SW 1271 (cell line): ENCODE data around the gene BRD4.
"Not testable (repeated sequence)": the region's sequence is repeated elsewhere in the genome, so short reads cannot be mapped to it uniquely, and the experiment has no call there.

Experiments used
- DNase-seq, 2 experiments: peaks; one replicate each; lab custom pipeline; 2025; lab: John Stamatoyannopoulos, UW

BRD4 gene

DNA sequence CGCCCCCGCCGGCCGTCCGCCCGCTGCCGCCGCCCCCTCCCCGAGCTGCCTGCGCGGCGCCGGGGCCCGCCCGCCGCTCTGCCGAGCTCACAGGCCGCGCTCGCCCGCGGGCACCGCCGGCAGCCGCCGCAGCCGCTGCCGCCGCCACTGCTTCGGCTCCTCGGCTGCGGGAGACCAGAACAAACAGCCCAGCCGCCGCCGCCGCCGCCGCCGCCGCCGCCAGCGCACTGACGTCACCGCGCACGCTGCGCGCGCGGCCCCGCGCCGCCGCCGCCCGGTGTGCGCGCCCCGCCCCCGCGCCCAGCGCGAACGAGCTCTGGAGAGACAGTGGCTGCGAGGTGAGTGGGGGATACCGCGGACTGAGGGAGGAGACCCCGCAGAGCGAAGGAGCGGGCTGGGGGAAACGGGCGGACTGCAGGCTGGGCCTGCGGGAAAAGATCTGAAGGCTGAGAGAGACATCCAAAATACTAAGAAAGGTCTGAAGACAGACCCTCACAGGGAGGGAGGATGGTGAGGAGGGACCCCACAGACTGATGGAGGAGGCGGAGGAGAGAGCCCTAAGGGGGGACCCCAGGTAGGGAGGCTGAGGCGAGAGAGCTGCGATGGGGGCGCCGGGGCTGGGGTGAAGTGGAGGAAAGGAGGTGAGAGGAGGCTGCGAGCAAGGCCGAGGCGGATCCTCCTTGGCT is at the start of gene BRD4:
TSS of gene BRD4 (minus strand) at position 229 of the 686 bp plus-strand sequence. CDS start 59,440 bp downstream, outside the sequence.
- DNase-seq: peak in 1 of 2 experiments; percentile 40

DNA sequence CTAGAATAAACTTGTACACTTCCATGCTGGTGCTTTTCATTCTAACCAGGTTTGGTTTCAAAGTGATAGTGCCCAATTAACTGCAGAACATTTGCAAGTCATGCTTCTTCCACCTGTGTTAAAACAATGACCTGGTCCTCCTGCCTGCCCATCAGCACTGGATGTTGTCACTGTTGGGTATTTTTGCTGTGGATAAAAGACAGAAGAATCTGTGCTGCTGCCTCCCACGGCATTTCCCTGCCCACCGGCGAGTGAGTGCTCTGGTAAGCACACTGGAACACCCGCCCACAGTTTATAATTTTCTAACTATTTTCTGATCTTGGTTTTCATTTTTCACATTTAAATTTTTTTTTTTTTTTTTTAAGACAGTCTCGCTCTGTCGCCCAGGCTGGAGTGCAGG is 49.5 kb upstream of the BRD4 start:
- no peak for DNase-seq

- DNase-seq: no peak
Observed at GRCh38 chr19:15381429-15381828, 49.1 kb upstream of the BRD4 start.

DNA sequence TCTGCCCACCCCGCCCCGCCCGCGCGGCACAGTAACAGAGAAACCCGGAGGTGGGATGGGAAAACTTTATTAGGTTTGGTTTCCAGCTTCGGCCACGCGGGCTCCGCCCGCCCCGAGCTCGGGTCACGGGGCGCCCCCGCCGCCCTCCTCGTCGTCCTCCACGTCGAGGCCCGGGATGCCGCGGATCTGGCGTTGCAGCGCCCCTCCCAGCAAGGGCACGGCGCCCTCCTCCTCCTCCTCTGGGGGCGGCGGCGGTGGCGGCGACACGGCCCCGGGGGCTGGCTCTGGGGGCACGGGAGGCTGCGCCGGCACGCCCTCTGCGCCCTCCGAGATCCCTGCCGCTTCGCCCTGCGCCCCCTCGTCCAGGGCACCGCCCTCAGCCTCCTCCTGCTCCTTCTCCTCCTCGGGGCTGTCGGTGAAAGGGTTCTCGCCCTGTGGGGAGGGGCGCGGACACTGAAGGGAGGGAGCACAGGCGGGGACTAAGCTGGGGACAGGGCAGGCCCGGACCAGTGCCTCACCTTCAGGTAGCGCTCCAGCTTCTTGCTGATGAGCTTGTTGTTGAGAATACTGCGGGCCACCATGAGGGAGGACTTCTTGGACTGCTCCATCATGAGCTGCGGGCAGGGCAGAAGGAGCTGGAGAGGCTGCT is 47.8 kb upstream of the BRD4 start:
- peak; percentile 37 to 64 for DNase-seq

GRCh38 chr19:15379083-15379998 is 47.0 kb upstream of the BRD4 start, which contains the start of gene AKAP8:
TSS of gene AKAP8 (minus strand) at chr19:15379787. CDS start at chr19:15379731, 56 bp downstream.
- DNase-seq: peak; percentile 91 to 94

- peak in 1 of 2 experiments; percentile 50 for DNase-seq
Observed at GRCh38 chr19:15378534-15379082, 46.3 kb upstream of the BRD4 start.

DNA sequence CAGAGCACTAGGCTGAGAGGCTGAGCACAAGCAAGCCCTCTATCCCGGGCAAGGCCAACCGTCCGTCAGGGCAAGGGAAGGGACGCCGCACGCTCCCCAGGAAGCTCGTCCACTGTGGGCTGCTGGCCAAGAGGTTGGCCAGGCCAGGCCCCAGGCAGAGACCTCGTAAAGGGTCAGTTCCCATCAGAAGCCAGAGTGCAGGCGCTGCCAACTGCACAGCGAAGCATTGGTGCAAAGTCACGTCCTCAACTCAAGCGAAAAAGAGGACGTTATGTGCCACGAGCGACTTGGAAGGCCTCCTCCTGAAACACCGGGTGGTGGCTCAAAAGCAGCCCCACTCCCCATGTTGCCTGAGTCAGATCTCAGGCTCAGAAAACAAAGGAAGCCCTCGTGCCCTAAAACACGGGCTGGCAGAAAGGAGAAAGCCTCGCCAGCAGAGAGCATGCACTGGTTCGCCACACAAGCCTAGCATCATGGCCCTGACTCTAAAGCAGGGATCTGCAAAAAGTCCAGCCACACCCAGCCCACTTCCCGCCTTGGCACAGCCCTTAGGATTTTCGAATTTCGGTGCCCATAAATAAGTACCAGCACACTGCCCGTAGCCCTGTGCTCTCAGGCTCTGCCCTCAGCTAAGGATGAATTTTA is 42.6 kb upstream of the BRD4 start:
- no peak for DNase-seq

DNA sequence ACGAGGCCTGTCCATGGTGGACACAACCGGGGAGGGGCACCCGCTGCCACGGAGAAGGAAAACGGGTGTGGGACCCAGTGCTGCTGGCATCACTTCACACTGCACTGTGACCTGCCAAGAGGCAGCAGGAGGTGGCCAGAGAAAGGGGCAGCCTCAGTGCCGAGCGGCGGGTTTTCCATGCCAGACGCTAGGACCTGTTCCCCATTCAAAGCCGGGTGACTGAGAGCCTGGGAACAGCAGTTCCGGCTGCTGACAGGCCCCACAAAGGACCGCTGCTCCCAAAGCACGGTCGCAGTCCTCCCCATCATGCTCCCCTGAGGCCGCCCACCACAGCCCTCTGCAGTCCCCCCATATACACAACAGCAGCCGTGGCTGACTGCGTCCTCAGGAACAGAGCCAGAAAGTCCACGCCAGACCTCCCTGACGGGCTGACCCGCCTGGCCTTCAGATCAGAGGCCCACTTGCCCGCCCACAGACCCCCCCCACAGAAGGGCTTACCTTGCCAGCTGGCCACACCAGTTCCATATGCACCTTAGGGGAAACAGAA is 41.8 kb upstream of the BRD4 start:
- DNase-seq: no peak

DNA sequence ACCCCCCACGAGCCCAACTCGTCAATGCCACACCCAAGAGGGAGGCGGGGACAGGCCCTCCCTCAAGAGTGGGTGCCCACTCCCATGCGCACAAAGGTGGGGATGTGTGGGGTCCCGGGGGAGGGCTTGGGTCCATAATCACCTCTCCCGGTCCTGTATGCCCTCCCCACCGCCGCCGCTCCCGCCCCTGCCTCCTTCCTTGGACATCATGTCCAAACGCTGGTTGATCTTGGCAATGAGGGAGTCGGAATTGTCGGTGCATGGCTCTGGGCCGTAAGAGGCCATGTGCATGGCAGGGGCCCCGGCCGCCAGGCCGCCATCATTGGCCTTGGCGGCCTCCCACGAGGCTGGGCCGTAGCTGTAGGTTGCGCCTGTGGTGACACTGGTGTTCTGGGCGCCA is 41.3 kb upstream of the BRD4 start:
- no peak for DNase-seq

DNA sequence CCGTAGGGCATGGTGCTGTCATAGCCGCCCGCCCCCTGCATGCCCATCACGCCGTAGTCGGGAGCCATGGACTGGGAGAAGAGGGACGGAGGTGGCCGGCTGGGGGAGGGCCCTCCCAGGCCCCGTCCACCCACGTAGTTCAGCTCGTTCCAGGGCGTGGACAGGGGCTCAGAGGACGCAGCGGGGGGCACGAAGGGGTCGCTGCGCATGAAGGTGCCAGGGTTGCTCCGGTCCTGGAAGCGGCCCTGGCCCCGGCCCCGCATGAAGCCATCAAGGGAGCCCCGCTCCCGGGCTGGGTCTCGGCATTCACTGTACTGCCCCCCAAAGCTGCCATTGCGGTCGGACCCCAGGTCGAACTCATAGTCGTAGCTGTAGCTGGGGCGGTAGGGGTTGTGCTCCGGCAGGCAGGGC is 40.6 kb upstream of the BRD4 start:
- DNase-seq: no peak

DNA sequence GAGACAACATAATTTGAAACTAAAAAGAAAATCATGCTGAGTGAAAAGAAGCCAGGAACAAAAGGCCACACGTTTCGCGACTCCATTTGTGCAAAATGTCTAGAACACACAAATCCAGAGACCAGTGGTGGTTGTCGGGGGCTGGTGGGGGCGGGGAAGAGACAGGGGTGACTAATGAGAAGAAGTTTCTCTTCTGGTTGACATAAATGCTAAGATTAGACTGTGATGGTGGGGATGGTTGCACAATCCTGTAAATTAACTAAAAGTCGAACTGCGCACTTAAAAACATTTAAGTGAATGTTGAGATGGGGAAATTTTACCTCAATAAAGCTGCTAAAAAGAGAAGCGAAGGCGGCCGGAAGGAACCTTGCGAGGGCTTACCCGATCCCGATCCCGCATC is 40.1 kb upstream of the BRD4 start:
- DNase-seq: no peak

GRCh38 chr19:15371786-15372380 is 39.5 kb upstream of the BRD4 start:
- DNase-seq: no peak

DNA sequence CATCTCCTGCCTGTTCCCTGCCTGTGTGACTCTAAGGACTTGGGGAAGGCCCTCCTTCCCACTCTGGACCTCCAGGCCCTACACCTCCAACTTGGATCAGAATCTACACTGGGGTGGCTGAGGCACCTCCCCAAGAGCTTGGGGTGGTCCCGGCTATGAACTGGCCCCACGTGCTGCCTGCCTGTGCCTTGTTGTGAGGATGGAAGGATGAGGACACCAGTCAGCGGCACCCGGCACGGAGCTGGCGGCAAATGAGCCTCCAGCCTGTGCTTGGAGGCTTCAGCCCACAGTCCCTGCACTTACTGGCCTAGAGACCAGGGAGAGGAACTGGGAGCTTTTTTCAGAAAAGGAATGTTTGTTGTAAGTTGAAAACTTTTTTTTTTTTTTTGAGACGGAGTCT is 38.8 kb upstream of the BRD4 start:
- no peak for DNase-seq

- DNase-seq: no peak
Observed at GRCh38 chr19:15369594-15369891, 37.2 kb upstream of the BRD4 start.

DNA sequence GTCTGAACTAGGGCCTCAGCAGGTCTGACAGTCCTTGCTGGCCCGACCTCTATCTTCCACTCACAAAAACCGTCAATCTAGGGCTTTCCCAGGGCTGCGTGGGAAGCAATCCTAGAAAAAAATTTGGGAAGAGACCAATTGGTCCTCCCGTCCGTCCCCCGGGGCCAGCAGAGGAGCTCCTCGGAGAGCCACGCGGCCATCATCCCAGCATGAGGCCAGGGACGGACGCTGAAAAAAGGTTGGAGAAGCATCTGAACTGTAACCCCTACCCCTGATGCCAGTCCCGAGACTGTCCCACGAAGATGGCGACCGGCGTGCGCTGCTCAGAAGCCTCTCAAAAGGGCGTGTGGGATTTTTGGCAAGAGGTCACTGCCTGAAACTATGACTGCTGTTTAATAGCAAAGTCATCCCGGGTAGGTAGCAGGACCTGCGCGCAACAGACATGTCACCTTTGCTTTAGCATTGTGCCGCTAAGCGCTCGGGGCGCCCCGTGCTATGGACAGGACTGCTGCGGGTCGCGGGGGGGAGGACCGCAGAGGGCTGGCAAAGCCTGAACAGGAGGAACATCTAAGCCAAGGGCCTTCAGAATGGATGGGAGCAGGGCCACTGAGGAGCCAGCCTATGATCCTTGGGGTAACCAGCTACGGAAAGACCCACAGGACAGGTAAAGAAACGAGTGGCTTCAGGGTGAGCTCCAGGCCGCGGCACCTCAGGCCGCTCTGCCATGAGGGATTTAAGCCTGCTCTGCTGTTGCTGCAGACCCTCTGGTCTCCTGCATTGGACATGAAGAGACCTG is 36.7 kb upstream of the BRD4 start:
- DNase-seq: no peak

DNA sequence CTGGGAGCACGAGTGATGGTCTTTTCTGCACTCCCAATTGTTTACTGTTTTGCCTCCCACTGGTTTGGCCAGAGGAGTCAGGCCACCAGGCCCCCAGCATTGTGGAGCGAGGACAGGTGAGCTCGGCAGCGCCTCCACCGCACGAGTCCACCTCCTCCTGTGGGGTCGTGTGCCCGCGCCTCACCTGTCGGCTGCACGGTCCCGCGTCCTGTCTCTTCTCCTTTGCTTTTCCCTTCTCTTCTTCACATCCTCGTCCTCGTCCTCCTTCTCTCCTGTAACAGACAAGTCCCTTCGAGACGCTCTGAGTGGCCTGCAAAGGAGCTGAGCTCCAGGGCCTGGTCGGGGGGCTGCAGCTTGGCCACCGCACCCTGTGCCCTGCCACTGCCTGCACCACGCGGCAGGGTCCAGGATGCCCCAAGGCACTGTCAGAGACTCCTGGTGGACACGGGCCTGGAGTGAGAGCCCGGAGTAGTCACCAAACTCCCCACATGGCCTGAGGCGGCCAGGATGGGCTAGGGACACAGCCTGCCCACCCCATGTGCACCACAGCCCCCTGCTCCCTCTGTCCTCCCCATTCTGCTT is 35.8 kb upstream of the BRD4 start:
- DNase-seq: no peak

- no peak for DNase-seq
Observed at GRCh38 chr19:15367439-15367838, 35.1 kb upstream of the BRD4 start.

- DNase-seq: no peak
Observed at GRCh38 chr19:15365264-15365663, 32.9 kb upstream of the BRD4 start.

- DNase-seq: not testable (repeated sequence)
Observed at GRCh38 chr19:15363791-15364190, 31.5 kb upstream of the BRD4 start.

DNA sequence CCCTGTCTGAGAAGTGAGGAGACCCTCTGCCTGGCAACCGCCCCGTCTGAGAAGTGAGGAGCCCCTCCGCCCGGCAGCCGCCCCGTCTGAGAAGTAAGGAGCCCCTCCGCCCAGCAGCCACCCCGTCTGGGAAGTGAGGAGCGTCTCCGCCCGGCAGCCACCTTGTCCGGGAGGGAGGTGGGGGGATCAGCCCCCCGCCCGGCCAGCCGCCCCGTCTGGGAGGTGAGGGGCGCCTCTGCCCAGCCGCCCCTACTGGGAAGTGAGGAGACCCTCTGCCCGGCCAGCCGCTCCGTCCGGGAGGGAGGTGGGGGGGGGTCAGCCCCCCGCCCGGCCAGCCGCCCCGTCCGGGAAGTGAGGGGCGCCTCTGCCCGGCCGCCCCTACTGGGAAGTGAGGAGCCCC is 30.7 kb upstream of the BRD4 start:
- DNase-seq: not testable (repeated sequence)
